OCI-LY1 (cell line): Measurements from ENCODE around the gene USP14.

Experiments
- EZH2 ChIP-seq: fragments of 200-600 bp; sonication (generic), shearing (Covaris generic); IDR thresholded peaks from 2 replicates; pipeline ENCODE4 v1.8.0; 2017; ENCODE audit warnings: borderline replicate concordance, mixed run types, mild to moderate bottlenecking, antibody characterized with exemption, low read length, moderate library complexity, mixed read lengths
- TF ChIP-seq, protein P1 (sequence below): fragments of 200-600 bp; sonication (generic), shearing (Covaris generic); IDR thresholded peaks from 2 replicates; pipeline ENCODE4 v1.5.1; 2017; ENCODE audit warnings: mild to moderate bottlenecking, antibody characterized with exemption, low read length, moderate library complexity, mixed read lengths

DNA sequence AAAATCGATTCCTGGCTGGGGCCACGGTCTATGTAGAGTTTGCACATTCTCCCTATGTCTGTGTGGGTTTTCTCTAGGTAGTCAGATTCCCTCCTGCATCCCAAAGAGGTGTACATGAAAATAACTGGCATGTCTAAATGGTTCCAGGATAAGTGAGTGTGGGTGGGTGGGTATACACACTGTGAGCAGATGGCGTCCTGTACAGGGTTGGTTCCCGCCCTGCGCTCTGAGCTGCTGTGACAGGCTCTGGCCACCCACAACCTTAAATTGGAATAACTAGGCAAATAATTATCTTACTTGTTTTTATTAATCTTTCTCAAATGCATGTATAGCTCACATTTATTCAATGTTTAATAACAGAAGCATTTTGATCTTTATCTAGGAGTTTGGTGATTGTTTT lies 93.2 kb downstream of the USP14 start:
- TF ChIP-seq, protein P1, sequence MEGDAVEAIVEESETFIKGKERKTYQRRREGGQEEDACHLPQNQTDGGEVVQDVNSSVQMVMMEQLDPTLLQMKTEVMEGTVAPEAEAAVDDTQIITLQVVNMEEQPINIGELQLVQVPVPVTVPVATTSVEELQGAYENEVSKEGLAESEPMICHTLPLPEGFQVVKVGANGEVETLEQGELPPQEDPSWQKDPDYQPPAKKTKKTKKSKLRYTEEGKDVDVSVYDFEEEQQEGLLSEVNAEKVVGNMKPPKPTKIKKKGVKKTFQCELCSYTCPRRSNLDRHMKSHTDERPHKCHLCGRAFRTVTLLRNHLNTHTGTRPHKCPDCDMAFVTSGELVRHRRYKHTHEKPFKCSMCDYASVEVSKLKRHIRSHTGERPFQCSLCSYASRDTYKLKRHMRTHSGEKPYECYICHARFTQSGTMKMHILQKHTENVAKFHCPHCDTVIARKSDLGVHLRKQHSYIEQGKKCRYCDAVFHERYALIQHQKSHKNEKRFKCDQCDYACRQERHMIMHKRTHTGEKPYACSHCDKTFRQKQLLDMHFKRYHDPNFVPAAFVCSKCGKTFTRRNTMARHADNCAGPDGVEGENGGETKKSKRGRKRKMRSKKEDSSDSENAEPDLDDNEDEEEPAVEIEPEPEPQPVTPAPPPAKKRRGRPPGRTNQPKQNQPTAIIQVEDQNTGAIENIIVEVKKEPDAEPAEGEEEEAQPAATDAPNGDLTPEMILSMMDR = no peak
- TF ChIP-seq EZH2 = no peak
